Activated CD4-positive, alpha-beta T cell treated with anti-CD3 and anti-CD28 coated beads, Interleukin-2, amount 10 ng/mL, durations not matched to agents 7 days and 5 days (primary cell): ENCODE measurements around the gene KIAA2012. TPM values are rescaled to one million over a fixed set of nuclear protein-coding genes. Genes with fewer than 3 reads are reported as not detected.

Experiments used
- CTCF ChIA-PET: fragments of 350-600 bp; sonication (Branson Sonifier 250); formaldehyde crosslinking; loops from one replicate; lab custom pipeline; 2021; ENCODE audit warnings: antibody characterized with exemption; lab: Charles Lee
- POLR2A ChIA-PET: fragments of 350-600 bp; sonication (Branson Sonifier 250); formaldehyde crosslinking; loops from one replicate; lab custom pipeline; 2021; ENCODE audit warnings: antibody characterized with exemption; lab: Charles Lee
- DNase-seq: peaks from one replicate; pipeline ENCODE4 v3.0.0-alpha.2; 2020
- H3K27ac Mint-ChIP-seq: one replicate; pipeline ENCODE4 v1.8.0; 2021; ENCODE audit warnings: mild to moderate bottlenecking, moderate library complexity, mixed read lengths
- H3K27me3 Mint-ChIP-seq: one replicate; pipeline ENCODE4 v1.8.0; 2021; ENCODE audit warnings: mixed read lengths
- H3K36me3 Mint-ChIP-seq: one replicate; pipeline ENCODE4 v1.8.0; 2021; ENCODE audit warnings: low read depth, mixed read lengths
- H3K4me1 Mint-ChIP-seq: one replicate; pipeline ENCODE4 v1.8.0; 2021; ENCODE audit warnings: mixed read lengths
- H3K4me3 Mint-ChIP-seq: one replicate; pipeline ENCODE4 v1.8.0; 2021; ENCODE audit warnings: mild to moderate bottlenecking, moderate library complexity, mixed read lengths
- H3K9me3 Mint-ChIP-seq: one replicate; pipeline ENCODE4 v1.8.0; 2021; ENCODE audit warnings: mixed read lengths
- total RNA-seq, 2 experiments: library from RNA; stranded (reverse); gene quantifications; one replicate each; pipeline ENCODE4 v1.2.3, GENCODE V29; 2021

KIAA2012 gene
- total RNA-seq, 2 experiments from 2014 or later: not detected

GRCh38 chr2:202114795-202115194, 41.7 kb downstream of the KIAA2012 start:
- Mint-ChIP-seq H3K27me3 (peaks cover 27% of the 10 kb centered on the region), H3K4me3 (no peak overlapping the region), H3K9me3 (no peaks in the 10 kb centered on the region), H3K36me3 (no peaks in the 10 kb centered on the region), H3K27ac (no peak overlapping the region), H3K4me1 (no peaks in the 10 kb centered on the region)
- CTCF ChIA-PET: no interaction called here
- DNase-seq: no peak
- POLR2A ChIA-PET: no interaction called here

GRCh38 chr2:202115479-202115971, 42.5 kb downstream of the KIAA2012 start:
- no peaks in the 10 kb centered on the region for H3K9me3 Mint-ChIP-seq
- no peaks in the 10 kb centered on the region for H3K4me1 Mint-ChIP-seq
- CTCF ChIA-PET: no interaction called here
- peaks cover 27% of the 10 kb centered on the region for H3K27me3 Mint-ChIP-seq
- no peaks in the 10 kb centered on the region for H3K36me3 Mint-ChIP-seq
- H3K27ac Mint-ChIP-seq: no peak overlapping the region
- H3K4me3 Mint-ChIP-seq: no peak overlapping the region
- POLR2A ChIA-PET: no interaction called here
- no peak for DNase-seq

- Mint-ChIP-seq H3K27ac (no peak overlapping the region), H3K27me3 (peaks cover 27% of the 10 kb centered on the region), H3K4me1 (no peaks in the 10 kb centered on the region), H3K9me3 (no peaks in the 10 kb centered on the region), H3K36me3 (no peaks in the 10 kb centered on the region), H3K4me3 (no peak overlapping the region)
- POLR2A ChIA-PET: no interaction called here
- CTCF ChIA-PET: no interaction called here
- DNase-seq: no peak
These were observed 43.6 kb downstream of the KIAA2012 start for GRCh38 chr2:202116691-202117090.

- H3K27ac Mint-ChIP-seq: no peak overlapping the region
- H3K4me1 Mint-ChIP-seq: peaks cover 1% of the 10 kb centered on the region
- CTCF ChIA-PET: interaction anchor here (1.4 kb wide), 1 partner anchor 18 kb away, joined by 5 read pairs; no protein-coding TSS in a partner anchor
- POLR2A ChIA-PET: no interaction called here
- H3K9me3 Mint-ChIP-seq: no peaks in the 10 kb centered on the region
- no peaks in the 10 kb centered on the region for H3K36me3 Mint-ChIP-seq
- peaks cover 29% of the 10 kb centered on the region for H3K27me3 Mint-ChIP-seq
- H3K4me3 Mint-ChIP-seq: no peak overlapping the region
- DNase-seq: no peak
These were observed 45.1 kb downstream of the KIAA2012 start for GRCh38 chr2:202118168-202118567.

- Mint-ChIP-seq H3K9me3 (no peaks in the 10 kb centered on the region), H3K27me3 (peaks cover 21% of the 10 kb centered on the region), H3K4me3 (no peak overlapping the region), H3K27ac (no peak overlapping the region), H3K4me1 (peaks cover 2% of the 10 kb centered on the region), H3K36me3 (no peaks in the 10 kb centered on the region)
- POLR2A ChIA-PET: no interaction called here
- CTCF ChIA-PET: no interaction called here
- DNase-seq: no peak
These were observed 47.8 kb downstream of the KIAA2012 start for GRCh38 chr2:202120828-202121227.

GRCh38 chr2:202121532-202122162, 48.6 kb downstream of the KIAA2012 start:
- Mint-ChIP-seq H3K27ac (no peak overlapping the region), H3K27me3 (peaks cover 15% of the 10 kb centered on the region), H3K9me3 (no peaks in the 10 kb centered on the region), H3K36me3 (no peaks in the 10 kb centered on the region), H3K4me1 (peaks cover 2% of the 10 kb centered on the region), H3K4me3 (no peak overlapping the region)
- ChIA-PET POLR2A (no interaction called here), CTCF (no interaction called here)
- DNase-seq: no peak

- Mint-ChIP-seq H3K4me1 (peaks cover 2% of the 10 kb centered on the region), H3K27ac (no peak overlapping the region), H3K4me3 (no peak overlapping the region), H3K36me3 (no peaks in the 10 kb centered on the region), H3K9me3 (no peaks in the 10 kb centered on the region), H3K27me3 (peaks cover 13% of the 10 kb centered on the region)
- DNase-seq: no peak
- POLR2A ChIA-PET: no interaction called here
- CTCF ChIA-PET: interaction anchor here (0.7 kb wide), 1 partner anchor 383 kb away, joined by 3 read pairs; no protein-coding TSS in a partner anchor
These were observed 49.1 kb downstream of the KIAA2012 start for GRCh38 chr2:202122163-202122540.

GRCh38 chr2:202122980-202123720, 50.1 kb downstream of the KIAA2012 start:
- no peaks in the 10 kb centered on the region for H3K9me3 Mint-ChIP-seq
- ChIA-PET POLR2A (no interaction called here), CTCF (interaction anchor here (0.7 kb wide), 1 partner anchor 382 kb away, joined by 3 read pairs; no protein-coding TSS in a partner anchor)
- H3K4me1 Mint-ChIP-seq: peaks cover 2% of the 10 kb centered on the region
- peaks cover 13% of the 10 kb centered on the region for H3K27me3 Mint-ChIP-seq
- H3K36me3 Mint-ChIP-seq: no peaks in the 10 kb centered on the region
- H3K27ac Mint-ChIP-seq: no peak overlapping the region
- DNase-seq: no peak
- H3K4me3 Mint-ChIP-seq: no peak overlapping the region

GRCh38 chr2:202124286-202124685, 51.2 kb downstream of the KIAA2012 start:
- CTCF ChIA-PET: interaction anchor here (0.6 kb wide), 1 partner anchor 684 kb away, joined by 3 read pairs; no protein-coding TSS in a partner anchor
- peaks cover 2% of the 10 kb centered on the region for H3K4me1 Mint-ChIP-seq

GRCh38 chr2:202127687-202128331, 54.8 kb downstream of the KIAA2012 start:
- no peaks in the 10 kb centered on the region for H3K9me3 Mint-ChIP-seq
- POLR2A ChIA-PET: no interaction called here

More at GRCh38 chr2:202124286-202124685, 51.2 kb downstream of the KIAA2012 start:
- no peak for DNase-seq
- H3K27me3 Mint-ChIP-seq: peaks cover 12% of the 10 kb centered on the region
- POLR2A ChIA-PET: no interaction called here
- no peak overlapping the region for H3K27ac Mint-ChIP-seq
- no peaks in the 10 kb centered on the region for H3K9me3 Mint-ChIP-seq
- no peak overlapping the region for H3K4me3 Mint-ChIP-seq
- no peaks in the 10 kb centered on the region for H3K36me3 Mint-ChIP-seq

GRCh38 chr2:202129841-202130240, 56.8 kb downstream of the KIAA2012 start:
- Mint-ChIP-seq H3K36me3 (no peaks in the 10 kb centered on the region), H3K27ac (no peak overlapping the region), H3K27me3 (peaks cover 7% of the 10 kb centered on the region), H3K9me3 (no peaks in the 10 kb centered on the region), H3K4me1 (no peaks in the 10 kb centered on the region), H3K4me3 (no peak overlapping the region)
- no peak for DNase-seq
- ChIA-PET POLR2A (no interaction called here), CTCF (no interaction called here)

More at GRCh38 chr2:202127687-202128331, 54.8 kb downstream of the KIAA2012 start:
- DNase-seq: no peak
- CTCF ChIA-PET: interaction anchor here (0.6 to 2.1 kb wide), 3 partner anchors 10 to 814 kb away, joined by 3 to 6 read pairs (median 4); no protein-coding TSS in a partner anchor
- no peaks in the 10 kb centered on the region for H3K36me3 Mint-ChIP-seq
- H3K27me3 Mint-ChIP-seq: peaks cover 10% of the 10 kb centered on the region
- no peak overlapping the region for H3K4me3 Mint-ChIP-seq
- no peak overlapping the region for H3K27ac Mint-ChIP-seq
- H3K4me1 Mint-ChIP-seq: peaks cover 2% of the 10 kb centered on the region

GRCh38 chr2:202133200-202133908, 60.3 kb downstream of the KIAA2012 start:
- Mint-ChIP-seq H3K27me3 (no peaks in the 10 kb centered on the region), H3K4me1 (no peaks in the 10 kb centered on the region), H3K36me3 (no peaks in the 10 kb centered on the region), H3K4me3 (no peak overlapping the region), H3K27ac (no peak overlapping the region), H3K9me3 (no peaks in the 10 kb centered on the region)
- ChIA-PET CTCF (no interaction called here), POLR2A (no interaction called here)
- DNase-seq: no peak
